PC-3 (cell line): ENCODE data around the gene CASK. TPM values are rescaled to one million over a fixed set of nuclear protein-coding genes. Genes with fewer than 3 reads are reported as not detected.

Experiments used
- ATAC-seq: fragments of 200-7000 bp; cut with Tn5 transposase; 2 replicates; pipeline ENCODE4 v1.9.1; 2020; ENCODE audit warnings: mild to moderate bottlenecking, moderate library complexity
- BruUV-seq: library from RNA; stranded (reverse); fragments of 400-500 nt; replicated peaks from 2 replicates; lab custom pipeline; 2021; lab: Mats Ljungman, UMichigan
- CTCF ChIA-PET: fragments of 300-600 bp; sonication (Branson Sonifier 250); formaldehyde crosslinking; loops from one replicate; lab custom pipeline; 2022; ENCODE audit warnings: antibody characterized with exemption; lab: Charles Lee
- POLR2A ChIA-PET: fragments of 300-600 bp; sonication (Branson Sonifier 250); formaldehyde crosslinking; loops from one replicate; lab custom pipeline; 2022; ENCODE audit warnings: antibody characterized with exemption; ENCODE audit not compliant: unreplicated experiment; lab: Charles Lee
- DNase-seq: peaks from one replicate; pipeline ENCODE4 v3.0.0-alpha.2; 2015
- H2AFZ ChIP-seq: fragments of 300-600 bp; sonication (generic); 2 replicates; pipeline ENCODE4 v1.6.0; 2016; ENCODE audit warnings: antibody characterized with exemption, low read length
- H3F3A ChIP-seq: fragments of 300-600 bp; sonication (generic); one replicate; pipeline ENCODE4 v1.6.0; 2017; ENCODE audit warnings: antibody characterized with exemption, low read length, control low read depth, mild to moderate bottlenecking; ENCODE audit not compliant: unreplicated experiment
- H3K27ac ChIP-seq: fragments of 300-600 bp; sonication (generic); 2 replicates; pipeline ENCODE4 v1.5.1; 2016; ENCODE audit warnings: mild to moderate bottlenecking, low read length
- H3K27me3 ChIP-seq: fragments of 300-600 bp; sonication (generic); 2 replicates; pipeline ENCODE4 v1.6.1; 2016; ENCODE audit warnings: low read length, mixed read lengths
- H3K36me3 ChIP-seq: fragments of 300-600 bp; sonication (generic); 2 replicates; pipeline ENCODE4 v1.6.1; 2016; ENCODE audit warnings: low read depth, mixed run types, low read length, mixed read lengths
- H3K4me1 ChIP-seq: fragments of 300-600 bp; sonication (generic); 2 replicates; pipeline ENCODE4 v1.5.1; 2016; ENCODE audit warnings: low read length; ENCODE audit not compliant: insufficient read depth
- H3K4me2 ChIP-seq: fragments of 300-600 bp; sonication (generic); 2 replicates; pipeline ENCODE4 v1.6.0; 2016; ENCODE audit warnings: low read length
- H3K4me3 ChIP-seq: fragments of 300-600 bp; sonication (generic); 2 replicates; pipeline ENCODE4 v1.5.1; 2016; ENCODE audit warnings: mild to moderate bottlenecking, low read length, mixed read lengths
- H3K79me2 ChIP-seq: fragments of 300-600 bp; sonication (generic); 2 replicates; pipeline ENCODE4 v1.6.1; 2017; ENCODE audit warnings: low read length, mixed read lengths
- H3K9ac ChIP-seq: fragments of 300-600 bp; sonication (generic); 2 replicates; pipeline ENCODE4 v1.6.0; 2016; ENCODE audit warnings: mild to moderate bottlenecking, low read length
- H3K9me2 ChIP-seq: fragments of 300-600 bp; sonication (generic); replicated peaks from 2 replicates; pipeline ENCODE4 v1.6.1; 2016; ENCODE audit warnings: mixed run types, low read length, mixed read lengths
- H3K9me3 ChIP-seq: fragments of 300-600 bp; sonication (generic); 2 replicates; pipeline ENCODE4 v1.6.1; 2016; ENCODE audit warnings: low read length, mixed read lengths
- H4K20me1 ChIP-seq: fragments of 300-600 bp; sonication (generic); 2 replicates; pipeline ENCODE4 v1.6.1; 2016; ENCODE audit warnings: low read length, mixed read lengths
- CTCF ChIP-seq: fragments of 300-600 bp; sonication (generic); conservative IDR thresholded peaks from 2 replicates; pipeline ENCODE4 v1.5.1; 2017; ENCODE audit warnings: antibody characterized with exemption, low read depth, mild to moderate bottlenecking, low read length
- EZH2 ChIP-seq: fragments of 300-600 bp; sonication (generic); IDR thresholded peaks from one replicate; pipeline ENCODE4 v1.6.1; 2017; ENCODE audit warnings: antibody characterized with exemption, mild to moderate bottlenecking, low read length; ENCODE audit not compliant: unreplicated experiment
- EZH2phosphoT487 ChIP-seq: fragments of 300-600 bp; sonication (generic); IDR thresholded peaks from 2 replicates; pipeline ENCODE4 v1.6.1; 2018; ENCODE audit warnings: mild to moderate bottlenecking, antibody characterized with exemption, low read length, borderline replicate concordance
- intact Hi-C: fragments of 100-400 bp; cut with micrococcal nuclease; formaldehyde crosslinking; loops from 2 replicates; pipeline ENCODE4 v1.9.0; 2023
- total RNA-seq: library from RNA; depleted of rRNA; stranded (reverse); fragments of >200 nt; gene quantifications from 2 replicates; pipeline ENCODE4 v1.2.3, GENCODE V29; 2014

The CASK gene
- total RNA-seq, 1 experiment from 2014 or later = 21.4 TPM

DNA sequence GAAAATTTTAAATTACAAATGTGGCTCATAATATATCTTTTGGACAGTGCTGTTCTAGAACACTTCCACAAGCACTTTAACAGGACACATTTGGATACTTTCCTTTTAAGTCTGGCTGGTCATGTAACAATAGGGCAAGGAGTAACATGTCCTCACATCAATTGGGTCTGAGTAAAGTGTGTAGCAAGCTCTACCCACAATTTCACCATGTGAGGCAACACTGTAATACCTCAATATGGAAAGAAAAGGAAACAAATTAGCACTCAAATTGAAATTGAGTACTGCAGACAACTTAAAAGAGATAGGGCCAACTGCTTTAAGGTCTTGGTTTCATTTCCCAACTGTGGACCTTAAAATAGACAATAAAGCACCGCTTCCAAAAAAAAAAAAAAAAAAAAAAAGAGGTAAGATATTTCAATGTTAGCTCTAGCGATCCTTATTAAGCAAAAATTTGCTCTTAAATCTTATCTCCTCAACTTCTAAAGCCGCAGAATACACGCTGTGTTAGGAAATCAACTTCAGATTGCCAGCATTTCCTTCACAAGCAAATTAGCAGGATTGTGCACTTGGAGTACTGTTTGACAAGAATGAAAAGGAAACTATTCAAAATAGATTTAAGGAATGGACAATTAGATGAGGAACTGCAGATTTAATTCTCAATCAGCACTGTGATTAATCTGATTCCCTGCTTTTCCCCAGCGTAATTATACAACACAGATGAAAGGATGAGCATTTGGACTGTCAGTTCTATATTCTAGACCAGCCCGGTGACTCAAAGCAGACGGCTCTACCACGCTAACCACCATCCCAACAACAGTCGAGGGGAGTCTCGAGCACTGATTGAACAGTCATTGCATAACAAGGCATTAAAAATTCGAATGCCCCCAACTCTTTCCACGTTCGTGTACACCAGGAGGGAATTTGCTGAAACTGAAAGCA lies 1.6 kb downstream of the CASK start:
- no TSS peak for BruUV-seq
- peaks cover 61% of the 10 kb centered on the region for H3K79me2 ChIP-seq

GRCh38 chrX:41919870-41920269 lies 3.5 kb downstream of the CASK start:
- no peak for DNase-seq
- no peaks in the 10 kb centered on the region for H4K20me1 ChIP-seq
- H3F3A ChIP-seq = no peaks in the 10 kb centered on the region
- no peaks in the 10 kb centered on the region for H3K9me2 ChIP-seq
- POLR2A ChIA-PET = no interaction called here
- H3K4me3 ChIP-seq = no peak overlapping the region
- H3K9me3 ChIP-seq = no peaks in the 10 kb centered on the region
- no peaks in the 10 kb centered on the region for H3K36me3 ChIP-seq
- intact Hi-C loops = loop anchor here (5.0 kb wide), 1 partner anchor 158 kb away; no protein-coding TSS in a partner anchor
- H3K4me1 ChIP-seq = peaks cover 5% of the 10 kb centered on the region
- no peak overlapping the region for H2AFZ ChIP-seq
- no peak overlapping the region for H3K4me2 ChIP-seq
- CTCF ChIA-PET = no interaction called here
- H3K9ac ChIP-seq = no peak overlapping the region
- no peak overlapping the region for H3K27ac ChIP-seq
- ATAC-seq = no peak
- no peaks in the 10 kb centered on the region for H3K27me3 ChIP-seq
- peaks cover 70% of the 10 kb centered on the region for H3K79me2 ChIP-seq
- TF ChIP-seq EZH2phosphoT487 (no peak), EZH2 (no peak), CTCF (no peak)
- BruUV-seq = no TSS peak

More for the DNA sequence above, 1.6 kb downstream of the CASK start:
- Histone ChIP-seq H3K36me3 (no peaks in the 10 kb centered on the region), H3F3A (no peaks in the 10 kb centered on the region), H3K27me3 (no peaks in the 10 kb centered on the region), H3K9ac (peak overlapping the region; percentile 68), H4K20me1 (no peaks in the 10 kb centered on the region), H3K4me2 (peak overlapping the region; percentile 94), H3K27ac (no peak overlapping the region), H3K4me1 (no peaks in the 10 kb centered on the region; the same call in 1 of the 2 replicates), H3K9me2 (no peaks in the 10 kb centered on the region), H3K9me3 (no peaks in the 10 kb centered on the region), H2AFZ (peak overlapping the region; percentile 78), H3K4me3 (peak overlapping the region; percentile 98)
- ChIA-PET POLR2A (interaction anchor here (0.6 kb wide), 1 partner anchor 743 kb away, joined by 7 read pairs; no protein-coding TSS in a partner anchor), CTCF (no interaction called here)
- intact Hi-C loops = loop anchor here (5.0 kb wide), 1 partner anchor 159 kb away; no protein-coding TSS in a partner anchor
- TF ChIP-seq EZH2phosphoT487 = no peak
- no peak for TF ChIP-seq EZH2
- TF ChIP-seq CTCF = no peak
- ATAC-seq (no peak), DNase-seq (peak; percentile 32)

DNA sequence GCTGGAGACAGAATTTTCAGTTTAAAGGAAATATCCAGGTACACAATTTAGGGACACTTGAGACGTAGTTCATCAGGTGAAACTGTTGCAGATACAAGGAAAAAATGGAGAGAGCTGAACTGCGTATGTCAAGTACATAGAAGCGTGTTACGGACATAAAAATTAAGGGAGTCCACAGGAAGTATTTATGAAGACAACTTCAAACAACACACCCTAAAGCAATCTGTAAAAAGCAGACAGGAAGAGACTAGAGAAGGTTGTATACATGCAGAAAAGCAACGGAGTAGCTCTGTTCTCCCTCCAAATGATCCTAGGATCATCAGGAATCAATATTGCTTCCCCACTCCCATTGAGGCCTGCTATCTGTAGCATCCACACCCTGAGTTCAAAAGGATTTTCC lies 5.8 kb downstream of the CASK start:
- no peak overlapping the region for H3K9ac ChIP-seq
- no peaks in the 10 kb centered on the region for H3K36me3 ChIP-seq
- no peaks in the 10 kb centered on the region for H3K9me3 ChIP-seq
- no peak overlapping the region for H3K4me2 ChIP-seq
- H3K27me3 ChIP-seq = no peaks in the 10 kb centered on the region
- BruUV-seq = no TSS peak
- H3K4me1 ChIP-seq = peaks cover 10% of the 10 kb centered on the region
- no peak overlapping the region for H3K27ac ChIP-seq
- intact Hi-C loops = no loop called here
- ATAC-seq = no peak
- TF ChIP-seq EZH2 (no peak), EZH2phosphoT487 (no peak), CTCF (no peak)
- DNase-seq = no peak
- H3F3A ChIP-seq = no peaks in the 10 kb centered on the region
- no peaks in the 10 kb centered on the region for H4K20me1 ChIP-seq
- ChIA-PET CTCF (no interaction called here), POLR2A (no interaction called here)
- no peak overlapping the region for H2AFZ ChIP-seq
- H3K4me3 ChIP-seq = no peak overlapping the region
- H3K79me2 ChIP-seq = peaks cover 82% of the 10 kb centered on the region
- no peaks in the 10 kb centered on the region for H3K9me2 ChIP-seq
